Bronchial epithelial cell (primary cell): ENCODE data around the gene PRTN3. TPM values are rescaled to one million over a fixed set of nuclear protein-coding genes. Genes with fewer than 3 reads are reported as not detected.

Experiments
- DNase-seq: peaks from one replicate; pipeline ENCODE4 v3.0.0-alpha.2; 2010; ENCODE audit warnings: low read depth
- FAIRE-seq: peaks from 2 replicates; lab custom pipeline; 2011; peaks lifted over from hg19 to GRCh38; lab: Jason Lieb, UNC
- H3K27me3 ChIP-seq: 2 replicates; pipeline ENCODE4 v1.5.1; 2011; ENCODE audit warnings: low read length; ENCODE audit not compliant: control insufficient read depth, insufficient read depth
- H3K36me3 ChIP-seq: 2 replicates; pipeline ENCODE4 v1.5.1; 2011; ENCODE audit warnings: low read length; ENCODE audit not compliant: control insufficient read depth, insufficient read depth
- H3K4me3 ChIP-seq: 2 replicates; pipeline ENCODE4 v1.5.1; 2011; ENCODE audit warnings: mild to moderate bottlenecking, low read depth, low read length, control low read depth
- CTCF ChIP-seq: IDR thresholded peaks from 2 replicates; pipeline ENCODE4 v1.5.1; 2011; ENCODE audit warnings: mild to moderate bottlenecking, moderate library complexity, low read length, control low read depth, inconsistent platforms; ENCODE audit not compliant: insufficient read depth, severe bottlenecking
- total RNA-seq: library from RNA; depleted of rRNA; stranded (reverse); fragments of >200 nt; gene quantifications from 2 replicates; pipeline ENCODE4 v1.2.1, GENCODE V29; 2014

Gene PRTN3
- total RNA-seq, 1 donor from 2014 or later: not detected

GRCh38 chr19:798415-799075, 42.3 kb upstream of the PRTN3 start:
- FAIRE-seq: no peak
- peaks cover 33% of the 10 kb centered on the region for H3K36me3 ChIP-seq

GRCh38 chr19:799076-799881, 41.5 kb upstream of the PRTN3 start:
- H3K36me3 ChIP-seq: peaks cover 37% of the 10 kb centered on the region
- peak; percentile 23 for DNase-seq
- TF ChIP-seq CTCF: peak; percentile 11
- peak overlapping the region; percentile 78 for H3K4me3 ChIP-seq
- no peak for FAIRE-seq
- H3K27me3 ChIP-seq: no peaks in the 10 kb centered on the region

More at GRCh38 chr19:798415-799075, 42.3 kb upstream of the PRTN3 start:
- Histone ChIP-seq H3K4me3 (peak overlapping the region; percentile 78), H3K27me3 (no peaks in the 10 kb centered on the region)
- no peak for TF ChIP-seq CTCF
- DNase-seq: no peak

- Histone ChIP-seq H3K36me3 (peaks cover 46% of the 10 kb centered on the region), H3K4me3 (peak overlapping the region; percentile 23), H3K27me3 (no peaks in the 10 kb centered on the region)
- no peak for TF ChIP-seq CTCF
- DNase-seq (peak; percentile 43), FAIRE-seq (no peak)
Observed at GRCh38 chr19:800360-801029, 40.3 kb upstream of the PRTN3 start.

- H3K27me3 ChIP-seq: no peaks in the 10 kb centered on the region
- H3K36me3 ChIP-seq: peaks cover 48% of the 10 kb centered on the region
- H3K4me3 ChIP-seq: peak overlapping the region; percentile 23
- FAIRE-seq (no peak), DNase-seq (peak; percentile 32)
- no peak for TF ChIP-seq CTCF
Observed at GRCh38 chr19:801030-801860, 39.6 kb upstream of the PRTN3 start.

- H3K4me3 ChIP-seq: peak overlapping the region; percentile 23
- DNase-seq: no peak
- no peak for TF ChIP-seq CTCF
- FAIRE-seq: no peak
- no peaks in the 10 kb centered on the region for H3K27me3 ChIP-seq
- peaks cover 49% of the 10 kb centered on the region for H3K36me3 ChIP-seq
Observed at GRCh38 chr19:801861-802497, 38.8 kb upstream of the PRTN3 start.
